ENCODE data around the gene ARHGEF28.

ARHGEF28 gene

GRCh38 chr5:73867345-73868335 lies 241.6 kb downstream of the ARHGEF28 start:
- no peak for DNase-seq

- no peak for DNase-seq
These were observed 257.6 kb downstream of the ARHGEF28 start for GRCh38 chr5:73883646-73884045.

- no peak for DNase-seq
These were observed 261.7 kb downstream of the ARHGEF28 start for GRCh38 chr5:73887688-73888087.

DNA sequence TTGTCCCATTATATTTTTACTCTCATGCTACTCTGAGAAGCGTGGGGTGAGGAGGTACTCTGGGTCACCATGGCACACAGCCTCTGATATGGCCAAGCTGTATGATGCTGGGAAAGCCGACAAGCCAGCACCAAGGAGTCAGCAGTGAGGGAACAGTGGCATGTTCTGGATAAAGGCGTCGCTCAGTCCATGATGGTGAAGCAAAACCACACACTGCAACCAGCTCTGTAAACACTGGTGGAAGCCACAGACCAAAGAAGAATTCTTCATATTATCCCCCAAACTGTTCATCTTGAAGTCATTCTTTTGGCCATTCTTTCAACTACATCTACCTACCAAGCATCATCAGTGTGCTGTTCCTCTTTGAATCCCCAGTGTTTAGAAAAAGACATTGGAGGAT lies 264.6 kb downstream of the ARHGEF28 start:
- DNase-seq = no peak

- DNase-seq = no peak
These were observed 266.2 kb downstream of the ARHGEF28 start for GRCh38 chr5:73892218-73892617.

GRCh38 chr5:73892806-73893205 lies 266.8 kb downstream of the ARHGEF28 start:
- DNase-seq = no peak

DNA sequence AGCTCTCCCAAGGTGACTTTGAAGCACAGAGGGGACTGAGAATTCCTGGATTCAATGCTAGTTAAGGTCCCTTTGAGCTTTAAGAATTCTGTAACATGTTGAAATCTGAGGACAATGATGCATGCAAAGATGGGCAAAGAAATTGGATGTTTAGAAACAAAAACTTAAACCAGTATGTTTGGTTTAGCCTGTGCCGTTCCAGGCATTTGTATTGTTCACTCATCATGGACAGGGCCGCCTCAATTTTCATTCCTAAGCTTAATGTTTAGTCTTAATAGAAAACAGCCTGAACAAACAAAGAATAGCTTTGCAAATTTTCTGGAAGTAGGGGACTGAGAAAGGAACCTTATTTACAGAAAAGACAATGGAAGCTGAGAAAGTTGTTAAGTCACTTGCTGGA lies 267.8 kb downstream of the ARHGEF28 start:
- no peak for DNase-seq

DNA sequence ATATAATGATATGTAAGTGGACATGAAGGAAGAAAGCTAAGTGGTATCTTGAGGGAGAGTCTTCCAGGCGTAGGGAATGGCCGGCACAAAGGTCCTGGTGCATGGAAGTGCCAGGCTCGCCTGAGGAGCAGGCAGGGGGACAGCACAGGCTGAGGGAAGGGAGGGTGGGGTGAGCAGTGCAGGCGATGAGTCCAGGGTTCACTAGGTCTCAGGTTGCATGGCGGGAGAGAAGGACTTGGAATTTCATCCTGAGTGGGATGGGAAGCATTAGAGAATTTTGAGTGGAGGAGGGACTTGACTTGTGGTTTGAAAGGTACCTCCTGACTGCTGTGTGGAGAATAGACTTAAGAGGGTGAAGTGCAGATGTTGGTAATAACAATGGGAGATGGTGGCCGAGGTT lies 268.9 kb downstream of the ARHGEF28 start:
- no peak for DNase-seq

GRCh38 chr5:73895471-73895870 lies 269.5 kb downstream of the ARHGEF28 start:
- DNase-seq = no peak

DNA sequence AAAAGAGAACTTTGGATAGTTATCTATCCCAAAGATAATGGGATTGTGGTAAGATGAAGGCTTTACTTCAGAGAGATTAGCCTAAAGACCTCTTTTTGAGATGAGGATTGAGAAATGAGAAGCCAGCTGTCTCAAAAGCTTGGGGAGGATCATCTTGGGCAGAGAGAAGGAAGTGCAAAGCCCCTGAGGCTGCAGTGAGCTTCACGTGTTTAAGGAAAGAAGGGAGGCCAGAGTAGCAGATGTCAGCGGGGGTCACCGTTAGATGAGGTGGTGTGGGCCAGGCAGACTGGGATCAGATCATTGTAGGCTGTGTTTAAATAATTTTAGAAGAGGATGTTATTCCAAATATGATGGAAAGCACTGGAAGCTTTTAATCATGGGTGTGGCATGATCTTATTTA lies 270.1 kb downstream of the ARHGEF28 start:
- DNase-seq = no peak

- no peak for DNase-seq
These were observed 270.7 kb downstream of the ARHGEF28 start for GRCh38 chr5:73896668-73897067.

- DNase-seq = no peak
These were observed 271.9 kb downstream of the ARHGEF28 start for GRCh38 chr5:73897893-73898292.

- DNase-seq = no peak
These were observed 273.1 kb downstream of the ARHGEF28 start for GRCh38 chr5:73899055-73899454.

- no peak for DNase-seq
These were observed 273.9 kb downstream of the ARHGEF28 start for GRCh38 chr5:73899916-73900315.

GRCh38 chr5:73900566-73900965 lies 274.6 kb downstream of the ARHGEF28 start:
- no peak for DNase-seq

GRCh38 chr5:73901043-73901442 lies 275.0 kb downstream of the ARHGEF28 start:
- DNase-seq = no peak

DNA sequence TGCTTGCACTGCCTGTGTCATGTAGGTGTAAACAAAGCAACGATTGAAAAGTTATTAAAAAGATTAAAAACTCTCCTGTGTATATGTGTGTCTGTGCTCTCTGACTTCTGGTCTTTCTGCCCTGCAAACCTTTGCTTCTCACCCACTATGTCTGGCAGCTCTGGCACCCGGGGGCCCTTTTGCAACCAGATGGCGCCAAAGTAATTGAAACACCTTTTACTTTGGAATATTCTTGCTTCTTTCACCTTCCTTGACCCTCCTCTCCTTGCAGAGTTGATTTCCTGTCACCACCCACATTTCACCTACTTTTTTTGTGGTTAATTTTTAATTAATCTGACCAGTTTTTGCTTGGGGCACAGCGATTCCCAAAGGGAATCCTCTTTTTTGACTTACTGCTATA lies 275.5 kb downstream of the ARHGEF28 start:
- DNase-seq = no peak

- DNase-seq = peak; percentile 89
These were observed 276.5 kb downstream of the ARHGEF28 start for GRCh38 chr5:73902327-73903051.

DNA sequence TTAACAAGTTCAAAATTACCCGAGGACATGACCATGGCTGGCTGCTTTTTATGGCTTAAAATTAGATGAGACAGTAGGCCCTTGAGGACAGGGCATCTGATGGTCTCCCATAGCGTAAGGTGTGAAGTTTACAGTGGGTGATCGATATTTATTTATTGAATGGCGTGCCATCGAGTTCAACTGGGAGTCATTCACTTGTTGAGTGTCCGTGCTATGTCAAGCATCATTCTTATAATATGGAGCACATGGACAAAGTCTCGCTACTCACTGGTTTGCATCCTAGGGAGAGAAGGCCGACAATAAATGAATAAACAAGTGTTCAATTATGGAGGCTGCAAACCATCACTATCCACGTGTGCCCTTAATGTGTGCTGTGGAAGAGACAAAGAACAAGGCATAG lies 277.2 kb downstream of the ARHGEF28 start:
- DNase-seq = no peak

DNA sequence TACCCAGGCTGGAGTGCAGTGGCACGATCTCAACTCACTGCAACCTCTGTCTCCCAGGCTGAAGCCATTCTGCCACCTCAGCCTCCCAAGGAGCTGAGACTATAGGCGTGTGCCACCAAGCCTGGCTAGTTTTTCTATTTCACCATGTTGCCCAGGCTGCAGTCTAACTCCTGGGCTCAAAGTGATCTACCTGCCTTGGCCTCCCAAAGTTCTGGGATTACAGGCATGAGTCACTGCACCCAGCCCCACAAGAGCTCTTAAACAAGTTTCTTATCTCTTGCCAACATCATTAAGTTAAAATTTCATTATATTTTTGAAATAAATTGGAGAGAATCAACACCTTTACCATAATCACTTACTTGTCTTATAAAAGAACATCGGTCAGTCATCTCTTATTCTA lies 280.3 kb downstream of the ARHGEF28 start:
- no peak for DNase-seq

DNA sequence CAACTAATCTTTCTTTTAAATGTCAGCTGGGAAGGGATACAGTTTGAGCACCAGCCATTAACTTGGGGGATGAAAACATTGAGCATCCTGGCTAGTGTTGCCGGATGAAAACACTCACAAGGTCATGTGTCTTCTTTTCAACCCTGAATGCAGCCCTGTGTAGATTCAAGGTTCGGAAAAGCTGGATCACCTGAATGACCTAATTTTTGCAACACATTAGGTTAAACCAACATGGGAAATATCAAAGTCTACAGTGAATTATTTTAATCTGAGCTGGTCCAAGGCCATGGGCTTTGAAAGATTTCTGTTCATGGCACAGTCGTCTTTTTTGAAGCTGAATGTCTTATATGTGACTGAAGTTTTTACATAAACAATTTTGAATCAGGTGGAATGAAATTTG lies 281.2 kb downstream of the ARHGEF28 start:
- no peak for DNase-seq

- no peak for DNase-seq
These were observed 282.4 kb downstream of the ARHGEF28 start for GRCh38 chr5:73908395-73908794.

- no peak for DNase-seq
These were observed 282.9 kb downstream of the ARHGEF28 start for GRCh38 chr5:73908846-73909245.

- DNase-seq = no peak
These were observed 283.5 kb downstream of the ARHGEF28 start for GRCh38 chr5:73909474-73909873.
